Measurements from ENCODE around the gene KRTAP10-3. TPM values are rescaled to one million over a fixed set of nuclear protein-coding genes. Genes with fewer than 3 reads are reported as not detected.
"Not testable (repeated sequence)": the region's sequence is repeated elsewhere in the genome, so short reads cannot be mapped to it uniquely, and the experiment has no call there.

The KRTAP10-3 gene
- total RNA-seq (2014; rRNA removed; shearing (Covaris generic)), result not detected in 2 replicates

DNA sequence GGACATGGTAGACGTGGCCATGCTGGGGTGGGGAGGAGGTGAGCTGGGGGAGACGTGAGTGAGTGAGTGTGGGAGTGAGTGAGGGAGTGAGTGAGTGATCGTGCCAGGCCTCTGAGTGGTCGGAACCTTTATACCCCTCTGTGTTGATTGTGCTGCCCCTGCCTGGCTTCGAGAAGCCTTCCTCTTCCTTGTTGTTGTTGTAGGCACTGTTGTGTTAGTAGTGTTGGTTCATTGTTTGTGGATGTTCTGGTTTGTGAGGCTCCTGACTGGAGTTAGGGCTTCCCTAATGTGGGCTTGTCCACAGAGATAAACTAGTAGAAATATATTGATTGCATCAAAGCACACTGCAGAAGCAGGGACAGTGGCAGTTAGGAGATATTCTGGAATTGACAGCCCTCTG lies at the start of gene KRTAP10-3:
KRTAP10-3 (minus strand) TSS at position 101 of the 400 bp plus-strand sequence; CDS start at position 21, 80 bp downstream.
- no peak for DNase-seq (ENCODE audit: low spot score)

DNA sequence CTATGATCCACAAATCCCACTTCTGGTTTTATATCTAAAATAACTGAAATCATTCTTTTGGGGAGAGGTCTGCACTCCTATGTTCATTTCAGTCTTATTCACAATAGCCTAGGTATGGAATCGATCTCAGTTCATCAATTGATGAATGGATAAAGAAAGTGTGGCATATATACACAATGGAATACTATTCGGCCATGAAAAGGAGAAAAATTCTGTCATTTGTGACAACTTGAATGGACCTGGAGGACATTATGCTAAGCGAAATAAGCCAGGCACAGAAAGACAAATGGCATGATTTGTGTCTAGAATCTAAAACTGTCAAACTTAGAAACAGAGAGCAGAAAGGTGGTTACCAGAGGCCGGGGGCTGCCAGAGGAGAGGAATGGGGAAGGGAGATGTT lies 47.9 kb upstream of the KRTAP10-3 start:
- no peak for DNase-seq (ENCODE audit: low spot score)

GRCh38 chr21:44603911-44604310 lies 45.3 kb upstream of the KRTAP10-3 start:
- no peak for DNase-seq (ENCODE audit: low spot score)

DNA sequence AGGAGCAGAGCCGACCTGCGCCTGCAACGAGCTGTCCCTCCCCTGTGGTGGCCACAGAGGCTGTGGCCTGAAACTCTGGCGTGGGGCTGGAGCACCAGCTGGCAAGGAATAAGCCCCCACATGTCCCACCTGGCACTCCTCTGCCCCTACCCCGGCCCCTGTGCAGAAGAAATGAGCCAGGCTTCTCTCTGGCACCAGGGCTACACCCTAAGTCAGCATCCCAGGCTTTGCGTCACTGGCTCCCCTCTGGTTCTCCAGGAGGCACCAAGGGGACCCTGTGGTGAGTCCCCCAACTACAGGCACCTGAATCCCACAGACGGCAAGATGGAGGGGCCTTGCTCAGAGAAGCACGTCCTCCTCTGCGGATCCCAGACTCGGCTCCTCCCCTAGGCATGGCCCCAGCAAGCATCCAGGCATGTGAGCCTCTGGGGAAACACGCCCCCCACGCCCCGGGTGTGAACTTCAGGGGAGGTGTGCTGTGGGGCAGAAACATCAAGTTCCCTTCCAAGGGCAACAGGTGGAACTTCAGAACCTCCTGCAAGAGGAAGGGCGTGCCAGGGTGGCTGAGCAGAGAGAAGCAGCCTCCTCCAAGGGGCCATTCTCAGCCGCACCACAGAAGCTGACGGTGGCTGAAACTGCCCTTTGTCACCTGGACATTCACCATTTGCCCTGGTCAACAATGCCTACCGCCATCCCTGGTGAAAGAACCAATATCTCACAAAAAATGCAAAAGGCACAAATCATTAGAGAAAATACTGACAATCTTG lies 44.7 kb upstream of the KRTAP10-3 start:
- no peak for DNase-seq (ENCODE audit: low spot score)

DNA sequence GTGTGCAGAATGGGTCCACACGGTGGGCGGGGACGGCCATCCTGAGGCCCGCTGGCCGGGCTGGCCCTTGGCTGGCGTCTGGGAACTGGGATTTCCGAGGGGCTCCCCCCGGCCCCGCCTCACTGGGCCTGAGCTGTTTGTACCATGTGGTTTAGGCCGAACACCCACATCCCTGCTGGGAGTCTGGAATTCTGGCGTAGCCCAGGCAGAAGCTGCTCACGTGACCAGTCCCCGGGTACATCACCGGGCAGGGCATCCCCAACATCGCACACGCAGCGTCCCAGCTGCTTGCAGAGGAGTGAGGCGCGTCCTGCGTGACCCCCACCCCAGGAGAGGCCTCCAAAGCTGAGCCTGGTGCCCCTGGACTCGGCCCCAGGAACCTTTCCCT lies 43.9 kb upstream of the KRTAP10-3 start:
- DNase-seq (ENCODE audit: low spot score), result no peak

DNA sequence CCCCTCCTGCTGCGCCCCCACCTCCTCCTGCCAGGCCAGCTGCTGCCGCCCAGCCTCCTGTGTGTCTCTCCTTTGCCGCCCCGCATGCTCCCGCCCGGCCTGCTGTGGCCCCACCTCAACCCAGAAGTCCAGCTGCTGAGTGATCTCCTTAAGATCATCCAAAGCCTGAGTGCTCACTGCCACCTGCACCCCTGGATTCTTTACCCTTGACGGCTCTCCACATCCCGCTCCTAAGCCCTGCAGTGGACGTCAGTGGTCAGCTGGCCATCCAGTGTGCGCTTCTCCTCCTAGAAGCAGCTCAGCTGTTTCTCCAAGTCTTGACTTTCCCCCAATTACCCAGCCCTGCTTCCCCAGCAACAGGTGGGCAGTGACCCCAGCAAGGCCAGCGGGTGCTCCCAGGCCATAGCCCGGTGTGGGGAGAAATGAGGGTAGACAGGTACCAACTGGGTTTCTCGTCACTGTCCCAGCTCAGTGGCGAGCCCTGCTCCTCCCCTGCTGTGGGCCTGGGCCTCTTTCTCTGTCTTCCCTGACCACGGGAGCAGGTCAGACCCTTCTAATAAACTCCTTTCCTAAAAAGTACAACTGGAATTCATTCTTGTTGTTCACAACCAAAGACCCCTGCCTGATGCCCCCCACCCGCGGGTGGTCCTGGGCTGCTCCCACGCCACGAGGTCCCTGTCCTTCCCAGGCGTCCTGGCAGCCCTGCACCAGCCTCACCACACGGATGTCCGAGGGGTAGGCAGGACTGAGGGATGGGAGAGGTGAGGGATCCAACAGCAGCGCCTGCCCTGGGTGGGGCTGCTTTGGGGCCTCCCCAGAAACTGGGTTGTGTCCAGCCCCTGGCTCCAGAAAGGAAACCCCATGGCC lies 43.2 kb upstream of the KRTAP10-3 start:
- no peak for DNase-seq (ENCODE audit: low spot score)

GRCh38 chr21:44601091-44601490 lies 42.5 kb upstream of the KRTAP10-3 start:
- not testable (repeated sequence) for DNase-seq (ENCODE audit: low spot score)

DNA sequence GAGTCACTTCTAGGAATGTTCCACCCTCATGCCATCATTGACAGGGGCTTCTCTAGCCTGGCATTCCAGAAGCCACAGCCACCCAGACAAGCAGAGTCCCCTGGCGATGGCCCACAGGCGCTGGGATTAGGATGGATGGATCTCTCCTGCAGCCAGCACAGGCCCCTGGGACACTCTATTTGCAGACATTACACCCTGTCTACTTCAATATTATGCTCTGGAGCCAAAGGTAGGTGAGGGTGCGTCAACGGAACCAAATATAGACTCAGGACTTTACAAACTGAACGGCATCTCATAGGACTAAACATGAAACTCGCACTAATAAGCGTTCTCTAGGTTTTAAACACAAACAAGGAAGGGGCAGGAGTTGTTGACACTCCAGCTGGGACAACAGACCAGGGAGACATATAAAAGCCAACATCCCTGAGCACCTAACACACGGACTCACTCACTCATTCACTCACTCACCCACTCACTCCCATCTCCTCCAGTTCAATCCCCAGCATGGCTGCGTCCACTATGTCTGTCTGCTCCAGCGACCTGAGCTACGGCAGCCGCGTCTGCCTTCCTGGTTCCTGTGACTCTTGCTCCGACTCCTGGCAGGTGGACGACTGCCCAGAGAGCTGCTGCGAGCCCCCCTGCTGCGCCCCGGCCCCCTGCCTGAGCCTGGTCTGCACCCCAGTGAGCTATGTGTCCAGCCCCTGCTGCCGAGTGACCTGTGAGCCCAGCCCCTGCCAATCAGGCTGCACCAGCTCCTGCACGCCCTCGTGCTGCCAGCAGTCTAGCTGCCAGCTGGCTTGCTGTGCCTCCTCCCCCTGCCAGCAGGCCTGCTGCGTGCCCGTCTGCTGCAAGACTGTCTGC lies 41.8 kb upstream of the KRTAP10-3 start, which contains the start of gene KRTAP10-7:
KRTAP10-7 (plus strand) TSS at position 480 of the 861 bp plus-strand sequence; CDS start at position 505, 25 bp downstream.
- not testable (repeated sequence) for DNase-seq (ENCODE audit: low spot score)

DNA sequence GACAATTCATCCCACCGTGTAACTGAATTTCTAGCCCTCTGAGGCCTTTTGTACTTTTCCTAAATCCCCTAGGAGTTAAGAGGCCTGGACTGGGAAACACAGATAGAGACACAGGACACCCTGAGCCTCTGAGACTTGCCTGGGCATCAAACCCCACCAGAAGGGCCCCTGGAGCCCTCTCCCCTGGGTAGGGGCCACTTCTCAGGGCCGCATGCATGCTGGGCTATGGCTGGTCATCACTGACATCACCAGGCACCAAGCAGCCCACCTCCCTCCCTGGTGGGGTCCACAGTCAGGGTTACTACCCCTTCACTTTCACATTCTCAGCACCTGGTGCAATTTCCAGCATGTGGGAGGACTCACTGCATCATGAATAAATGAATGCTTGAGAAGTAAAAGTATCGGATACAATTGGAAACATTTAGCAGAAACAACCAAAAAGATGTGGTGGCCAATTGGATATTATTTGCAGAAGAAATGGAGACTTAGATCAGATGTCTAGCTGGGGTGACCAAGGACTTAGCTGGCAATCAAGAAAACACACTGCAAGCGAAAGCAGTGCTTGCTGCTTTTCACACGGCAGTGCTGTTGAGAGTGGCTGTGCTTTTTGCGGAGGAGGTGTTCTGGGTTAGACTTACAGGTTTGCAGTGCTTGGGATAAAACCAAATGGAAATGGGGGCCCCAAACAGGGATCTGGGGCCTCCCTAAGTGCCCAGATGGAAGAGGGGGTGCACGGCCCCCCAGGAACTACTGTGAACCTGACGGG lies 40.9 kb upstream of the KRTAP10-3 start:
- DNase-seq (ENCODE audit: low spot score), result no peak

DNA sequence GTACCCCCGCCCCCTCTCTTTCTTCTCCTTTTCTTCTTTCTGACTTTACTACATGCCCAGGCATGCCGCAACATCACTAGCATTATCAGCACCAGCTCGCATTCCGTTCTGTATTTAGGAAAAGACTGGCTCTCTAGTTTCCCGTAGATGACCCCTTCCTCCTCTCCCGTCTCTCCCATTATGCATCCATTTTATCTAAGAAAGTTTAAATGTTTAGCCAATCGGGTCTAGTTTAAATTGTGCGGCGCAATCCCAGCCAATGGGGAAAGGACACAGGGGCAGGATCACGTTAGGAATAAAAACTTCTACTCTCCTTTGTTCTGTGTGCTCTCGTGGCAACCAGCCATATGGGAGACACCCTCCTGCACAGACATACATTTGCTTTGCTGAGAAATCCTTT lies 39.5 kb upstream of the KRTAP10-3 start:
- DNase-seq (ENCODE audit: low spot score), result no peak

DNA sequence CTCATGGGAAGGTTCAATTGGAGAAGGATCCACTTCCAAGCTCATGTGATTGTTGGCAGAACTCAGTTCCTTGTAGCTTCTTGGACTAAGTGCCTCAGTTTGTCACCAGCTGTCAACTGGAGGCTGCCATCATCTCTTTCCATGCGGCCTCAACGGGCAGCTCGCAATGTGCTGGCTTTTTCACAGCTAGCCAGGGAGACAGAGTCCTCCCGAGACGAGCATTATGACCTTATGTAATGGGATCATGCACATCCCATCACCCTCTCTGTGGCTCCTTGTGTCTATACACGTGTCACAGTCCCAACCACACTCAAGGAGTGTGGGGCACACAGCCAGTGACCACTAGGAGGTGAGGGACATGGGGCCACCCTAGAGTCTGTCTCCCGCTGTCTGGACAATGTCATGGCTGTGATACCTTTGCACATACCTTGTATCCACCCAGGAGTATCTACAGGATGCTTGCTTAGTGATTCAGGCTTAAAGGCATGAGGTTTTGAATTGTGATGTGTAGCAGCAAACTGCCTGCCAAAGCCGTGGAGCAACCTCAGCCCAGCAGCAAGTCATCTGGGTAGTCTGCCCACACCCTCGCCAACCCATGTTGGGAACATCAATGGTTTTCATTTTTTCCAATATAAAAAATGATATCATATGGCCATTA lies 37.6 kb upstream of the KRTAP10-3 start:
- no peak for DNase-seq (ENCODE audit: low spot score)

DNA sequence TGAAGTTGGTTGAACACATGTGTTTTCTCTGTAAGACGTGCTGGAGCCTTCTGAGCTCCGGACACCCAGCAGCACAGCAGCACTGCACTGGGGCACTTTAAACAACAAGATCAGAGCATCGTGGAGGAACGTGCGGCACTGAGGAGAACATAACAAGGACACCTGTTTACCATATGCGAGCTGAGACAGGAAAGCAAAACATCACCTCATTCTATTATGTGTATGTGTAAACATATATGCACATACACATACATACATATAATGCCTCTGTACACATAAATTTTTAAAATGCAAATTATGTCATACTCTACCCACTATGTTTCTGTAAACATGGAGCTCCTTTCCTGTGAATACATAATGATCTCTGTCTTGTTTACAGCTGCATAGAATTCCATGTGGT lies 36.9 kb upstream of the KRTAP10-3 start:
- DNase-seq (ENCODE audit: low spot score), result no peak

GRCh38 chr21:44594406-44594916 lies 35.9 kb upstream of the KRTAP10-3 start:
- DNase-seq (ENCODE audit: low spot score), result no peak

GRCh38 chr21:44593598-44594405 lies 35.2 kb upstream of the KRTAP10-3 start:
- no peak for DNase-seq (ENCODE audit: low spot score)

DNA sequence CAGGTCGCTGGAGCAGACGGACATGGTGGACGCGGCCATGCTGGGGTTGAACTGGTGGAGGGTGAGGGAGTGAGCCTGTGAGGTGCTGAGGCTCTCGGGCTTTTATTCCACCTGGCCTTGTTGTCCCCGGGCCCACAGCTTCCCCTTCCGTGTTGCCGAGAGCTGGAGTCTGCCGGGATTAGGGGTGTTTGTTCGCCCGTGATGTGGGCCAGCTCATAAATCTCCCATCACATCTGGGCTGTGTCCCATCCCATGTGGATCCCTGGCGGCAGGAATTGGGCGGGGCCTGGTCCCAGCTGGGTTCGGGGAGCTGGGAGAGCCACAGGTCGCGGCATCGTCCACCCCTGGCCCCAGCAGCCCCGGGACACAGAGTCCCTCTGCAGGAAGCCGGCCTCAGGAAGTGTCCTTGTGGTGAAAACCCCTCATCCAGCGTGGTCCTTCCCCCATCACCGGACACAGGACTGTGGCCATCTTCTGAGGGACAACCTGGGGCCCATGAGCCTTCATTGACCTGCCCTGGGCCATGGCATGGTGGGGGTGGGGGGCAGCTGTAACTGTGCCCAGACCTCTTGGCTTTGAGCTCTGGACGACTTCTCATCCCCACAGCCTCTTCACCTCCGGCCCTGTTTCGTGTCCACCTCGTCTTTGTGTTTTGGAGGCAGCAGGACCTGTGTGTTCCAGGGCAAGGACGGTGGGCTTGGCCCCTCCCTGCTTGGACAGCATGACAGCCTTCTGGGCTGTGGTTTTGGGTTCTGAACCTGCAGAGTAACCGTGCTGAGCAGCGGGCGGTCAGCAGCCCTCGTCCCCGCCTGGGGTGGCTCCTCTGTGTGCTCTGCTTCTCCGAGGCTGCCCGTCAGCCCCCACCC lies 34.1 kb upstream of the KRTAP10-3 start, which contains the start of gene KRTAP10-6:
KRTAP10-6 (minus strand) TSS at position 60 of the 866 bp plus-strand sequence; CDS start at position 39, 21 bp downstream.
- DNase-seq (ENCODE audit: low spot score), result no peak

DNA sequence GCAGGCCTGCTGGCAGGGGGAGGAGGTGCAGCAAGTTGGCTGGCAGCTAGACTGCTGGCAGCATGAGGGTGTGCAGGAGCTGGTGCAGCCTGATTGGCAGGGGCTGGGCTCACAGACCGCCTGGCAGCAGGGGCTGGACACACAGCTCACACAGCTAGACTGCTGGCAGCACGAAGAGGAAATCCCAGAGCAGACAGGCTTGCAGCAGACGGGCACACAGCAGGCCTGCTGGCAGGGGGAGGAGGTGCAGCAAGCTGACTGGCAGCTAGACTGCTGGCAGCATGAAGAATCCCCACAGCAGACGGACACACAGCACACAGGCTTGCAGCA lies 33.2 kb upstream of the KRTAP10-3 start:
- DNase-seq (ENCODE audit: low spot score), result not testable (repeated sequence)

DNA sequence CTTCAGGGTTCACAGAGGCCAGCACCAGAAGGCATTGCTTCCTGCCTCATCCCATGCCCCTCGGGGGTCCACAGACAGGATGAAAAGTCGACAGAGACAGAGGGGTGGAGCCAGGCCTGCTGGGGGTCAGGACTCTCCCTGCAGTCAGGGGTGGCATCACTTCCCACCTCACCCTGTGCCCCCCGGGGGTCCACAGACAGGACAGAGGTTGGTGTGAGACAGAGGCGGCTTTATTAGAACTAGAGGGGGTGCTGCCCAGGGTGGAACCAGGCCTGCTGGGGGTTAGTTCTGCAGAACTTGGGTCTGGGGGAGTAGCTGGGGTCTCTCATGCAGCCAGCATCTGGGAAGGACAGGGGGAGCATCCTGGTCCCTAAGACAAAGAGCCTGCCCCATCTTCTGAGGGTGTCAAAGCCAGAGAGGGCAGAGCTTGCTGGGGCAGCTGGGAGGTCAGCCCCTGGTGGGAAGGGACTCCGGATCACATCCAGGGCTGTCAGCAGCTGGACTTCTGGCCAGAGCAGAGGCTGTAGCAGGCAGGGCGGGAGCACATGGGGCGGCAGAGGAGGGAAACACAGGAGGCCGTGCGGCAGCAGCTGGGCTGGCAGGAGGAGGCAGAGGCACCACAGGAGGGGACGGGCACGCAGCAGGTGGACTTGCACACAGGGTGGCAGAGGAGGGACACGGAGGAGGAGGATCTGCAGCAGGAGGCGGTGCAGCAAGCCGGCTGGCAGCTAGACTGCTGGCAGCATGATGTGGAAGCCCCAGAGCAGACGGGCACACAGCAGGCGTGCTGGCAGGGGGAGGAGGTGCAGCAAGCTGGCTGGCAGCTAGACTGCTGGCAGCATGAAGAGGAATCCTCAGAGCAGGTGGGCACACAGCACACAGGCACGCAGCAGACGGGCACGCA lies 32.6 kb upstream of the KRTAP10-3 start:
- not testable (repeated sequence) for DNase-seq (ENCODE audit: low spot score)

All from H4 (cell line).